IMR-90 (cell line): ENCODE data around the gene PRKCE. TPM values are rescaled to one million over a fixed set of nuclear protein-coding genes. Genes with fewer than 3 reads are reported as not detected.

ENCODE experiments used
- ATAC-seq: fragments of 200-7000 bp; cut with Tn5 transposase; 2 replicates; pipeline ENCODE4 v1.9.1; 2020; ENCODE audit warnings: low read depth, mild to moderate bottlenecking, moderate library complexity
- BruUV-seq: library from RNA; stranded (reverse); fragments of 400-500 nt; replicated peaks from 2 replicates; lab custom pipeline; 2021; lab: Mats Ljungman, UMichigan
- CTCF ChIA-PET: fragments of 300-600 bp; formaldehyde crosslinking; extraction: SDS; loops from one replicate; lab custom pipeline; 2021; ENCODE audit warnings: antibody characterized with exemption; lab: Yijun Ruan, JAX
- POLR2A ChIA-PET: fragments of 300-600 bp; sonication (Branson Sonifier 250); formaldehyde crosslinking; loops from one replicate; lab custom pipeline; 2022; ENCODE audit warnings: antibody characterized with exemption; ENCODE audit not compliant: unreplicated experiment; lab: Charles Lee
- DNase-seq: peaks from one replicate; pipeline ENCODE4 v3.0.0; 2013
- H2AFZ ChIP-seq: replicated peaks from 2 replicates; pipeline ENCODE3; 2013; ENCODE audit warnings: low read length, mild to moderate bottlenecking; ENCODE audit not compliant: poor library complexity
- H2AK5ac ChIP-seq: 2 replicates; pipeline ENCODE4 v1.6.1; 2013; ENCODE audit warnings: low read depth, low read length, inconsistent platforms
- H2AK9ac ChIP-seq: replicated peaks from 2 replicates; pipeline ENCODE3; 2013; ENCODE audit warnings: mild to moderate bottlenecking, low read depth, low read length, moderate library complexity; ENCODE audit not compliant: poor library complexity
- H2BK120ac ChIP-seq: 2 replicates; pipeline ENCODE4 v1.6.1; 2013; ENCODE audit warnings: low read depth, low read length, inconsistent platforms
- H2BK15ac ChIP-seq: 3 replicates; pipeline ENCODE4 v1.6.1; 2013; ENCODE audit warnings: low read depth, low read length, inconsistent platforms
- H2BK20ac ChIP-seq: 2 replicates; pipeline ENCODE4 v1.6.1; 2013; ENCODE audit warnings: low read depth, mild to moderate bottlenecking, inconsistent platforms, low read length, moderate library complexity
- H2BK5ac ChIP-seq: 2 replicates; pipeline ENCODE4 v1.6.1; 2013; ENCODE audit warnings: mild to moderate bottlenecking, low read depth, low read length, inconsistent platforms; ENCODE audit not compliant: poor library complexity, severe bottlenecking
- H3K14ac ChIP-seq: replicated peaks from 2 replicates; pipeline ENCODE4 v1.6.1; 2013; ENCODE audit warnings: low read depth, low read length, inconsistent platforms
- H3K18ac ChIP-seq: 2 replicates; pipeline ENCODE4 v1.6.1; 2013; ENCODE audit warnings: low read depth, low read length, control low read depth
- H3K23ac ChIP-seq: 2 replicates; pipeline ENCODE4 v1.6.1; 2013; ENCODE audit warnings: low read depth, low read length, inconsistent platforms
- H3K27ac ChIP-seq: 2 replicates; pipeline ENCODE4 v1.5.1; 2013; ENCODE audit warnings: mild to moderate bottlenecking, control low read depth, low read length; ENCODE audit not compliant: insufficient read depth
- H3K27me3 ChIP-seq: 2 replicates; pipeline ENCODE4 v1.6.1; 2013; ENCODE audit warnings: low read length; ENCODE audit not compliant: control insufficient read depth, insufficient read depth
- H3K36me3 ChIP-seq: 2 replicates; pipeline ENCODE4 v1.6.1; 2013; ENCODE audit warnings: low read length, mixed read lengths; ENCODE audit not compliant: control insufficient read depth, insufficient read depth
- H3K4ac ChIP-seq: 2 replicates; pipeline ENCODE4 v1.6.1; 2013; ENCODE audit warnings: low read depth, low read length, inconsistent platforms
- H3K4me1 ChIP-seq: 2 replicates; pipeline ENCODE4 v1.6.1; 2013; ENCODE audit warnings: low read length, mixed read lengths; ENCODE audit not compliant: control insufficient read depth, insufficient read depth
- H3K4me2 ChIP-seq: 2 replicates; pipeline ENCODE4 v1.6.1; 2013; ENCODE audit warnings: low read depth, mild to moderate bottlenecking, control low read depth, low read length, moderate library complexity
- H3K4me3 ChIP-seq: 2 replicates; pipeline ENCODE4 v1.5.1; 2013; ENCODE audit warnings: low read depth, mild to moderate bottlenecking, control low read depth, low read length, moderate library complexity; ENCODE audit not compliant: insufficient read depth
- H3K56ac ChIP-seq: 2 replicates; pipeline ENCODE4 v1.6.1; 2013; ENCODE audit warnings: low read length, inconsistent platforms; ENCODE audit not compliant: insufficient read depth; ENCODE audit errors: extremely low read depth
- H3K79me1 ChIP-seq, 2 experiments: 2 replicates each; pipeline ENCODE4 v1.6.1; 2013; ENCODE audit warnings: low read length in 2 of 2, inconsistent platforms in 1 of 2, low read depth in 1 of 2
- H3K9ac ChIP-seq: 2 replicates; pipeline ENCODE4 v1.6.1; 2013; ENCODE audit warnings: low read depth, low read length, control low read depth
- H3K9me1 ChIP-seq: 2 replicates; pipeline ENCODE4 v1.6.1; 2013; ENCODE audit warnings: low read length, inconsistent platforms; ENCODE audit not compliant: insufficient read depth
- H3K9me3 ChIP-seq: 2 replicates; pipeline ENCODE4 v1.6.1; 2013; ENCODE audit warnings: low read length; ENCODE audit not compliant: control insufficient read depth, insufficient read depth
- H4K20me1 ChIP-seq: 2 replicates; pipeline ENCODE4 v1.6.1; 2013; ENCODE audit warnings: low read length, inconsistent platforms; ENCODE audit not compliant: insufficient read depth
- H4K5ac ChIP-seq: 2 replicates; pipeline ENCODE4 v1.6.1; 2013; ENCODE audit warnings: mild to moderate bottlenecking, low read depth, low read length, control low read depth
- H4K8ac ChIP-seq, 2 experiments: 2 replicates each; pipeline ENCODE4 v1.6.1; 2013; ENCODE audit warnings: low read depth in 2 of 2, low read length in 2 of 2, control low read depth in 1 of 2, inconsistent platforms in 1 of 2
- H4K91ac ChIP-seq: 2 replicates; pipeline ENCODE4 v1.6.1; 2013; ENCODE audit warnings: low read depth, low read length, inconsistent platforms; ENCODE audit not compliant: insufficient read depth
- BHLHE40 ChIP-seq: fragments of 150-350 bp; IDR thresholded peaks from 2 replicates; pipeline ENCODE4 v1.6.1; 2016; ENCODE audit warnings: mild to moderate bottlenecking, low read depth, low read length
- CEBPB ChIP-seq: IDR thresholded peaks from 2 replicates; pipeline ENCODE4 v1.6.1; 2012; ENCODE audit warnings: low read depth, low read length, improper control_type of control experiment
- CHD1 ChIP-seq: IDR thresholded peaks from 2 replicates; pipeline ENCODE4 v1.6.1; 2012; ENCODE audit warnings: low read depth, low read length, improper control_type of control experiment
- ELK1 ChIP-seq: fragments of 150-350 bp; IDR thresholded peaks from 2 replicates; pipeline ENCODE4 v1.6.1; 2016; ENCODE audit warnings: low read depth, mild to moderate bottlenecking, low read length, moderate library complexity, borderline replicate concordance
- FOS ChIP-seq: fragments of 150-350 bp; IDR thresholded peaks from 2 replicates; pipeline ENCODE4 v1.6.1; 2016; ENCODE audit warnings: low read depth, low read length
- MAFK ChIP-seq: IDR thresholded peaks from 2 replicates; pipeline ENCODE4 v1.6.1; 2012; ENCODE audit warnings: low read depth, low read length, improper control_type of control experiment
- MAZ ChIP-seq: IDR thresholded peaks from 2 replicates; pipeline ENCODE4 v1.6.1; 2012; ENCODE audit warnings: low read depth, mild to moderate bottlenecking, low read length, improper control_type of control experiment, moderate library complexity, borderline replicate concordance
- MXI1 ChIP-seq: IDR thresholded peaks from 2 replicates; pipeline ENCODE4 v1.6.1; 2012; ENCODE audit warnings: low read depth, mild to moderate bottlenecking, low read length, moderate library complexity, borderline replicate concordance
- NFE2L2 ChIP-seq: fragments of 150-350 bp; IDR thresholded peaks from 2 replicates; pipeline ENCODE4 v1.6.1; 2016; ENCODE audit warnings: low read depth, mild to moderate bottlenecking, low read length
- POLR2A ChIP-seq: IDR thresholded peaks from 2 replicates; pipeline ENCODE4 v1.6.1; 2012; ENCODE audit warnings: mild to moderate bottlenecking, low read depth, low read length
- RAD21 ChIP-seq: IDR thresholded peaks from 2 replicates; pipeline ENCODE4 v1.6.1; 2012; ENCODE audit warnings: low read length, improper control_type of control experiment
- RCOR1 ChIP-seq: IDR thresholded peaks from 2 replicates; pipeline ENCODE4 v1.6.1; 2012; ENCODE audit warnings: mild to moderate bottlenecking, low read length, improper control_type of control experiment; ENCODE audit not compliant: insufficient replicate concordance
- SMC3 ChIP-seq: fragments of 150-350 bp; IDR thresholded peaks from 2 replicates; pipeline ENCODE4 v1.6.1; 2016; ENCODE audit warnings: low read depth, mild to moderate bottlenecking, antibody characterized with exemption, low read length, moderate library complexity
- USF2 ChIP-seq: fragments of 150-350 bp; IDR thresholded peaks from 2 replicates; pipeline ENCODE4 v1.6.1; 2017; ENCODE audit warnings: mild to moderate bottlenecking, antibody characterized with exemption, low read length, low read depth
- WGBS, 2 experiments: methylation state at CpG; one replicate each; pipeline versions ENCODE4 v1.1.5 to v1.1.7; 2013; ENCODE audit warnings: missing lambda C conversion rate in 2 of 2; ENCODE audit not compliant: insufficient read length in 1 of 2; ENCODE audit errors: extremely low coverage in 2 of 2; 5-methylcytosine and 5-hydroxymethylcytosine counted together
- dilution Hi-C: fragments of 300-500 bp; cut with HindIII; formaldehyde crosslinking; loops from one replicate; pipeline ENCODE4 v1.14.3; 2018; ENCODE audit warnings: low sequenced_read_pairs; ENCODE audit not compliant: unreplicated experiment
- in situ Hi-C: fragments of 300-500 bp; cut with MboI; formaldehyde crosslinking; loops from 3 replicates; pipeline ENCODE4 v1.14.3; 2019; ENCODE audit warnings: low sequenced_read_pairs, inconsistent platforms, mixed read lengths
- intact Hi-C: fragments of 100-400 bp; cut with micrococcal nuclease; formaldehyde crosslinking; loops from 2 replicates; pipeline ENCODE4 v1.10.0; 2022
- polyA plus RNA-seq, 3 experiments: library from polyadenylated mRNA; depleted of rRNA; stranded (reverse); fragments of >200 nt; gene quantifications; 2 replicates each; pipeline ENCODE4 v1.2.3, GENCODE V29; 2012; ENCODE audit warnings: low replicate concordance in 1 of 3
- total RNA-seq: library from RNA; depleted of rRNA; stranded (reverse); fragments of >200 nt; gene quantifications from 2 replicates; pipeline ENCODE4 v1.2.3, GENCODE V29; 2012

The PRKCE gene
- total and polyA plus RNA-seq, 2 of the 4 experiments (the other 2 are of a cell fraction), result 8.1 to 32.4 TPM

- Histone ChIP-seq H3K27me3 (no peaks in the 10 kb centered on the region), H3K4me3 (no peak overlapping the region), H3K14ac (peak overlapping the region; percentile 93), H2BK5ac (peak overlapping the region; percentile 94), H4K8ac (peak overlapping the region; percentile 62 to 95), H4K20me1 (no peaks in the 10 kb centered on the region), H2BK20ac (peak overlapping the region; percentile 96), H2AFZ (no peak overlapping the region), H2AK9ac (no peak overlapping the region), H3K27ac (peak overlapping the region; percentile 82), H2BK120ac (peak overlapping the region; percentile 99), H3K9me3 (no peaks in the 10 kb centered on the region), H2AK5ac (peak overlapping the region; percentile 93), H3K4me1 (peaks cover 33% of the 10 kb centered on the region), H3K18ac (peak overlapping the region; percentile 80), H3K36me3 (no peaks in the 10 kb centered on the region), H3K56ac (peak overlapping the region; percentile 94), H3K9ac (no peak overlapping the region), H3K23ac (peak overlapping the region; percentile 97), H3K79me1 (peaks cover 19 to 56% of the 10 kb centered on the region in 2 experiments), H3K4me2 (peak overlapping the region; percentile 6; the same call in 1 of the 2 replicates), H4K91ac (peak overlapping the region; percentile 95), H2BK15ac (peak overlapping the region; percentile 43), H3K4ac (peak overlapping the region; percentile 99), H3K9me1 (peaks cover 27% of the 10 kb centered on the region), H4K5ac (peak overlapping the region; percentile 65)
- WGBS, 2 experiments, result no CpG with 5 or more reads among the region's 8 CpGs
- dilution Hi-C loops, result no loop called here
- POLR2A ChIA-PET, result interaction anchor here (0.6 to 1.0 kb wide), 2 partner anchors 225 to 378 kb away, joined by 3 read pairs; partner anchors contain the start of gene EPAS1
- no TSS peak for BruUV-seq
- intact Hi-C loops, result loop anchor here (2.0 to 5.0 kb wide), 2 partner anchors 65 to 107 kb away; no protein-coding TSS in a partner anchor
- ATAC-seq (peak; percentile 56), DNase-seq (peak; percentile 84)
- CTCF ChIA-PET, result interaction anchor here (2.3 kb wide), 1 partner anchor 9 kb away, joined by 11 read pairs; no protein-coding TSS in a partner anchor
- in situ Hi-C loops, result no loop called here
- TF ChIP-seq SMC3 (no peak), CEBPB (no peak), ELK1 (no peak), FOS (no peak), MAFK (no peak), RCOR1 (no peak), RAD21 (no peak), MXI1 (no peak), MAZ (no peak), POLR2A (no peak; the same call in 1 of the 2 replicates), USF2 (no peak), CHD1 (no peak), BHLHE40 (no peak), NFE2L2 (no peak)
Observed at GRCh38 chr2:46072101-46072820, 420.8 kb downstream of the PRKCE start.
